Activated CD8-positive, alpha-beta memory T cell treated with anti-CD3 and anti-CD28 coated beads, Interleukin-2, amount 50 U/mL, for 4 hours (primary cell): Measurements from ENCODE around the gene CLEC7A.

Source experiments
- DNase-seq: peaks from one replicate; pipeline ENCODE4 v3.0.0-alpha.2; 2020

Gene CLEC7A

DNA sequence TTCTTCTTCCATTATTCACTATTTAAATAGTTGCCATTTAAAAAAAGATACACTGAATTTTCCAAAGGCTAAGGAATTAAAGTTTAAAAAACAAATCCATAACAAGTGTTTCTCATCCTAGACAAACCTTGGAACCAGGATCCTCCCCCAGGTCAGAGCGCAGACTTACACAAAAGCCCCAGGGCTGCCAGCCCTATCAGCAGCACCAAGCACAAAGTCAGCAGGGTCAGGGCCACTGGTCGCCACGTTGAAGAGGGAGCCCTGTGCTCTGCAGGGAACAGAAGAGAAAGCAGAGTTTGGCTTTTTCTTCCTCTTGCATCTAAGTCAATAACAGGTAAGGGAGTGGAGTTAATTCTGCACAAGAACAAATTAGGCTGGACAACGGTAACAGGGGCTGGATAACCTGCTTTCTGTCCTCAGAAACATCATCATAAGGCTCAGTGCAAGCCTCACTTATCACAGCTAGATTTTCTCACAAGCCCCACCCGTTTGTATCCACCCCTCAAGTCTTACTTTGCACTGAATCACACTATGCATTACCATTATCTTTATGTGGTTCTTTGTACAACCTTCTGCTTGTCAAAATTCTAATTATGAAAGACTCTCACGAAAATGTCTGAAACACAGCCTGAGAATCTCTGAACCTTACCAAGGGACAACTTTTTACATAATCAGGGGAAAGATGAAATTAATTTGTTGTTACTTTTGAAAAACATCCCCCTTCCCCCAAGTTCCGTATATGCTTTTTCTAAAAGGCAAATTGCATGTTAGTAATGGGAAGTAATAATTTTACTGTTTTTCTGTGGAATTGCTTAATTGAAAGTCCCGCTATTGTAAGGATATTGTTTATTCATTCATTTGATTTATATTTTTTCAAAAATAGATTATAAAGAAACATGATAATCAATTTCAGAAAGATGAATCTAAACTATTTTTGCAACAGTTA, 40.8 kb downstream of the CLEC7A start:
- no peak for DNase-seq

DNA sequence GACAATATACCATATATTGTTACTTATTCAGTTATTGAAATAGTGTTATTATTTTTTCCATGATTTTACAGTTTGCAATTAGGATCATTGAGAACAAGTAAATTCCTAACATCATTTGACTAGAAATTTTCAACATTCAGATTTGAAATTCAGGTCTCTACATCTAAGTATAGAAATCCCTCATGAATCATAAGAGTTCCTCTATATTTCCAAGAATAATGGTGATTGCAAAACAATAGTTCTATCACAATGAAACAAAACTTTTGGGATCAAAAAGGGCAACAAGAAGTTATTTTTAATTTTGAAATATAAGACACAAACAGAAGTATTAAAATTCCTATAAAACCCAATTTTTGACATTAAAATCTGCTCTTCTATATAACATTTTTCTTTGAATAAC, 42.0 kb downstream of the CLEC7A start:
- no peak for DNase-seq

DNA sequence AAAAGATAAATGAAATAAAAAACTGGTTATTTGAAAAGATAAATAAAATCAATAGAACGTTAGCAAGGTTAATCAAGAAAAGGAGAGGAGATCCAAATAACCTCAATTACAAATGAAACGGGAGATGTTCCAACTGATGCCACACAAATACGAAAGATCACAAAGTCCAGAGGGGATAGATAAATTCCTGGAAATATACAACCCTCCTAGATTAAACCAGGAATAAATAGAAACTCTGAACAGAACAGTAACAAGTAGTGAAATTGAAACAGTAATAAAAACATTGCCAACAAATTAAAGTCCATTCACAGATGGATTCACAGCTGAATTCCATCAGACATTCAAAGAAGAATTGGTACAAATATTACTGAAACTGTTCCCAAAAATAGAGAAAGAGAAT, 43.6 kb downstream of the CLEC7A start:
- DNase-seq, result no peak

DNA sequence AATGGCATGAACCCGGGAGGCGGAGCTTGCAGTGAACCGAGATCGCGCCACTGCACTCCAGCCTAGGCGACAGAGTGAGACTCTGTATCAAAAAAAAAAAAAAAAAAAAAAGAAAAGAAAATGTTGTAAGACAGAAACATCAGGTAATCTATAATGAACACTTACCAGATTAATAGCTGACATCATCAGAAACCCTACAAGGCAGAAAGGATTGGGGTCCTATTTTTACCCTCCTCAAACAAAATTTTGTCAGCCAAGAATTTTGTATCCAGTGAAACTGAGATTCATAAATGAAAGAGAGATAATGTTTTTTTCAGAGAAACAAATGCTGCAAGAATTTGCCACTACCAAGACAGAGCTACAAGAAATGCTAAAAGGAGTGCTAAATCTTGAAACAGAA, 45.3 kb downstream of the CLEC7A start:
- DNase-seq, result no peak

DNA sequence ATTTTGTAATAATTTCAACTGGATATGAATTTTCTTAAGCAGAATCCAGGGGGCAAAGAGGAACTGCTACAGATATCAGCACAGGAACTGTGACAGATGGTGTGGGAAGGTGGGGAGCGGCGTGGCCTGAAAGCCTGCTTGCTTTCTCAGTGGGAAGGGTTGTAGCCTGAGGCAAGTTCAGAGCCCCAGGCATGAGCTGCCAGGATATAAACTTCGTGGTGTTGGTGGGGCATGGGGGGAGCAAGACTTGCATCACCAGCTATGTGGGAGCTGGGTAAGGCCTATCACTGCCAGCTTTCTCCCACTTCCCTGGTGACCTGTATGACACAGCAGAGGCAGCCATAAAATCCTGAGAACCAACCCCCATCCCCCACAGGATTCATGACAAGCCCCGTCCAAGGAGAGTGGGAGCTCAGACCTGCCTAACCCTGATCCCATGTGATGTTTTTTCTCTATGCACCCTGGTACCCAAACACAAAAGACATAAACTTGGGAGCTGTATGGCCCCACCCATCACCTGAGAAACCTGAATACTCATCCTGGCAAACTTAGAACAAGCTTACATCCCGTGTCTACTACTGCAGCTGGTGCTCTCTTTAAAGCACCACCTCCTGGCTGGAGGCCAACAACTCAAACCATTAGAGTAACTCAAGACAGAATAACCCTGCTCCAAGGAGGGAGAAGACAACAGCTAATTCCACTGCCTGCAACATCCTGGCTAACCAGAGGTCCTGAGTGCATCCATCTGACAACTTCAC, 47.7 kb downstream of the CLEC7A start:
- no peak for DNase-seq

DNA sequence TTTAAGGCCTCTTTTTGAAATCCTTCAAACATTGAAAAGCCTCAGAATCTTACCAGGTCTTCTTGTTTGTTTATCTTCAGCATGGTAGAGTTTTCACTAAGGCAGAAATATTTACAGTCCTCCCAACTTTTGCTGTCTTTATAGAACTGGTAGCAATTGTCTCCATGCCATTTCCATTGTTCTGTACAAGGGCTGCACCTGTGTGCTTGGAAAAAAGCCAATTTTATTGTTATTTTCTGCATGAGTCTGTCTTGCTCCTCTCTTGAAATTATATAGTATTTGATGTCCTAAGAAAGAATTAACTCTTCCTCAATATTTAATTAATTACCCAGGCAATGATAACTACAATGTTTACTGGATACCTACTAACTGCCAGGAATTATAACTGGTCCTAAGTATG, 54.5 kb downstream of the CLEC7A start:
- no peak for DNase-seq

DNA sequence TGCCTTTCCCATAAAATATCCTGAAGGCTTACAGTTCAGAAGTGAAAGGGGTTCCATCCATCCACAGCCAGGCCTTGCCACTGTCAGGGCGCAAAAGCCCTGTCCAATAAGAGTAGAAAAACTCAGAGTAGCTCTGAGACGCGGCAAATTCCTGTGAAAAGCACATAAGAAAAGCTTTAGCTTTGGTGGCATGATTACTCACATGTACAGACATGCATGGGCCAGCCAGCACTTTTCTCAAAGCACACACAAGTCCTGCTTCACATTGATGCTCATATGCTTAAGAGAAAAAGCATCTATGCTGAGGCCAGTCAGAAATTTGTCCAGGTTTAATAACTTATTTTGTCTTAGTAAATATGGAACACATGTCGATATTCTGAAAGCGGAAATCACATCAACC, 56.7 kb downstream of the CLEC7A start:
- no peak for DNase-seq

DNA sequence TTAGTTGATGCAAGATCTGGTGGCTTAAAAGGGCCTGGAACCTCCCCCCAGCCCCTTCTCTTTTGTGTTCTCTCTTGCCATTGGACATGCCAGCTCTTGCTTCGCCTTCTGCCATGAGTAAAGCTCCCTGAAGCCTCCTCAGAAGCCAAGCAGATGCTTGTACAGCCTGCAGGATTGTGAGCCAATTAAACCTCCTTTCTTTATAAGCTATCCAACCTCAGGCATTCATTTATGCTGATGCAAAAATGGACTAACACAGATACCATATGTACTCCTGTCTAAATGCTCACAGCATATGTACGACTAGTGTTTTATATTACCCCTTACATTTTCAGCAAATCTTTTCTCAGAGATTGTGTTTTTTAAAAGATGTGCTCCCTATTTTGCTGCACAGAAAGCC, 57.9 kb downstream of the CLEC7A start:
- DNase-seq, result no peak

DNA sequence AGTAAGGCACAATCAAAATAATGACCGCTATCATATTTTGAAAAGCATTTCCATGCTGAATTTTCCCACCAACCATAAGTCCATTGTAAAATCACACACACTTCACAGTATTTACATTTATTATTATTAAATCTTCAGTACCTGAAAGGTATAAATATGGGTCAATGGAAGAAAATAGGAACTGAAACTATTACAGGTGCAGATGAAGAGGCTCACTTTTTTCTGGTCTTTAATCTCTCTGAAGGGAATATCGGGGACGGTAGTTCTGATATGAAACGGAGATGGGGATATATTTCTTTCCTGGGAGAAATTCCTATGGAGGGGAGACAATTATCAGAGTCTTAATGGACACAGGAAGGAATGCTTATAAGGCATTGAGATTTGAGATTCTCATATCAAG, 59.6 kb downstream of the CLEC7A start:
- DNase-seq, result no peak

DNA sequence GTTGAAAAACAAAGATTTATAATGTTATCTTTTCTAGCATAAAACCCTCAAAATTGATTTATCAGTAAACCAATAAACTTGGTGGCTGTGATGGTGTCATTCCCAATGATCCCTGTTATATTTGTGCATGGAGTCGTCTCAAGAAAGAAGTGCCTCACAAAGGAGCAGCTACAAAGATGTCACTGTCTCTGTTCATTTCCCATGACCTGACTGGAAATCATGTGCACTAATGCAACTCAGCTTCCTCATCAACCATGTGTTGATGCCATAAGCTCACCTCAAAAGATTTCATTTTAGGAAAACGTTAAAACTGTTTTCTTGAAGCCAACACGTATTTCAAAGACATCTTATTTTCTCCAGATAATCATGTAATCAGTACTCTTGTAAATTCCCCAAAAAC, 60.0 kb downstream of the CLEC7A start:
- DNase-seq, result no peak

DNA sequence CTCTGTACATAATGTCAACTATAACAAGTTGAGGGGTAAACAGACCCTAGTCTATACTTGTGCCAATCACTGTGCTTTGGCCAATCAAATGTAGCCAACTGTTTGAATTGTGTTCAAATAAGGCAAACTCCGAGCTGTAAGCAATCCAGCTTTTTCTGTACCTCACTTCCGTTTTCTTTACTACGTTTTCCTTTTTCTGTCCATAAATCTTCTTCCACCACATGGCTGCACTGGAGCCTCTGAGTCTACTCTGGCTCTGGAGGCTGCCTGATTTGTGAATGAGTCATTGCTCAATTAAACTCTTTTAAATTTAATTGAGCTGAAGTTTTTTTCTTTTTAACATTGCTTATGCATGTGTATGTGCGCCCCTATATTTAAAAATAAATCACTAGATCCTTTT, 60.9 kb downstream of the CLEC7A start:
- DNase-seq, result no peak

DNA sequence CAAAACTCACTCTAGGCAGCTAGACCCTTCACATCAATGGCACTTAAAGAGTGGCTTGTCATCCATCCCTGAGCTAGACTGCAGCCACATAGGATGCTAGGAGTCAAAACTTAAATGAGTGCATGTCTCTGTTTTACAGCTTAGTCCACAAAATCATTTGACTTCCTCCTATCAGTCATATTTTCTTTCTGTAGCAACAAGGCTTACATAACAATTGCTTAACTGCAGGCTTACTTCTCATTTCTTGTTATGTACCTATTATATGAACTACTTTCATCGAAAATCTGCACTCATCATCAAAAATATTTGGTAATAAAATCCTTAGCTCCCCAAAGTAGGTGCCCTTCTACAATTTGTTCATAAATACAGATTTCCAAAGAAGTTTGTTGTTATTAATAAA, 61.4 kb downstream of the CLEC7A start:
- no peak for DNase-seq

DNA sequence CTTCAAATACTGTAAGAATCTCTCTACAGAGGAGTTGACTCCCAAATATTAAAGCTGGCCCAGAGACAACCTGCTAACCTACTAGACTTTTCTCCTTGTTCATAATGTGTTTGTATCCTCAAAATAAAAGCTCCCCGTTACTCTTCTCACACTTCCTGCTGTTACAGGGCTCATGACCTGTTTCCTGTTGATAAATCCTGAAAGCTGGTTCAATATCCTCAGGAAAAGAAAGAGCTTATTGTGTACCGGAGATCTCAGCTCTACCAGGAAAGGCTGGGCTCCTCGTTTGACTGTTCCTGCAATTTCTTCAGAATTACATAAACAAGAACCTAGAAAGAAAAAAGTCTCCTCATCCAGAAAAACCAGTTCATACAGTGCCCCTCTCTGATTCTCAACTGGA, 62.1 kb downstream of the CLEC7A start:
- DNase-seq, result no peak

DNA sequence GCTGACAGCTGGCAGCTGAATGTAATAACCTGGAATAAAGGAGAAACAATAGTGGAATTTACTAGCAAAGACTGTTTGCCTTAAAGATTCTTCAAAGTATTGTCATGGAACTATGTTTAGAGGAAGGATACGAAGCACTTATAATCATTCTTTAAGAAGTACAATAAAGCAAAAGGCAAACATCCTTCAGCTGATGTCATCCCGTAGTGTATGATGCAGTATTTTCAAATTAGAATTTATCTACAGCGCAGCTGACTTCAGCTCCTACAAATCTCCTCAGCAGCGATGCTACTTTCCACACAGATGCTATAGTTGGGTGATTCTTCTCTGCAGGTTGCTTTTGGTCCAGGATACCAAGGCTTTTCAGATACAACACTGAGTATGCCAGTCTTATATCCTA, 62.7 kb downstream of the CLEC7A start:
- no peak for DNase-seq
